GM12891 (cell line): ENCODE results near the gene CXCL12.

Experiments used
- POLR2A ChIP-seq: IDR thresholded peaks from 2 replicates; pipeline ENCODE4 v1.6.1; 2011; ENCODE audit warnings: low read depth, low read length, control low read depth
- POLR2AphosphoS5 ChIP-seq: IDR thresholded peaks from 2 replicates; pipeline ENCODE4 v1.6.1; 2011; ENCODE audit warnings: low read depth, low read length, control low read depth

- no peak for TF ChIP-seq POLR2A
- no peak for TF ChIP-seq POLR2AphosphoS5
Observed at GRCh38 chr10:44334621-44335184, 50.2 kb downstream of the CXCL12 start.
